ENCODE results near the gene CARD19. TPM values are rescaled to one million over a fixed set of nuclear protein-coding genes. Genes with fewer than 3 reads are reported as not detected.

The CARD19 gene
- total RNA-seq, 4 donors from 2014 or later, result 23.7 to 71.4 (median 40.9) TPM

DNA sequence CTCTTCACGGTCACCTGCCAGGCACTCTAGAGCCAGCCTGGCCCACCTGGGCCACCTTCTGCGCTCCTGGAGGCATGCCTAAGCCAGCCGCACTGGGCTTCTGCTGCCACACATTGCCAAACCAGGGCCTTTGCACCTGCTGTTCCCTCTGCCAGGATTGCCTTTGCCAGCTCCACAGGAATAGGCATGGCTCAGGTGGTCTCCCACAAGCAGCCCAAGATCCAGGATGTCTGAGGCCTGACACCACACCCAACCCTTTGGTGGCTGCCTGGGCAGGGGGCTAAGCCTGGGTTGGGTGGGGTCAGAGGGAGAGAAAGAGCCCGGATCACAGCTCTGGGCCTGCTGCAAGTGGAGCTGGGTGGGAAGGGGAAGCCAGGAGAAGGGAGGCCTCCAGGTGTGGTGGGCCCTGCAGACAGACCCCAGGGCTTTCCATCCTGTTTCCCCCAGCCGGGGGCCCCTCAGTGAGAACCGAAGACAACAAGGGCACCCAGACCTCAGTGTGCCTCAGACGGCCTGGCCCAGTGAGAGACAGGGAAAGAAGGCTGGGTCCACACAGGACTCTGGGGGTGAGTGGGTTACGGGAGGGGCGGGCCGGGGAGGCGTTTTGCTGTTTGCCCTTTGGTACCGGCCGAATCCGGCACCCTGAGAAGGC lies 38.2 kb upstream of the CARD19 start:
- Histone ChIP-seq H3K27me3 (no peaks in the 10 kb centered on the region), H3K36me3 (no peaks in the 10 kb centered on the region), H3K9me3 (no peaks in the 10 kb centered on the region), H3K27ac (peak overlapping the region; percentile 82 to 95), H3K4me3 (peak overlapping the region in 1 of 2 donors; percentile 62), H3K4me1 (peaks cover 6 to 24% of the 10 kb centered on the region in 2 donors)
- DNase-seq, result peak in 1 of 2 donors; percentile 40
- intact Hi-C loops (cut with DNase I; ENCODE audit: low total_unique reads), result no loop called here
- no peak for TF ChIP-seq POLR2A (IDR thresholded peaks at IDR 0.05)
- TF ChIP-seq, protein P1, sequence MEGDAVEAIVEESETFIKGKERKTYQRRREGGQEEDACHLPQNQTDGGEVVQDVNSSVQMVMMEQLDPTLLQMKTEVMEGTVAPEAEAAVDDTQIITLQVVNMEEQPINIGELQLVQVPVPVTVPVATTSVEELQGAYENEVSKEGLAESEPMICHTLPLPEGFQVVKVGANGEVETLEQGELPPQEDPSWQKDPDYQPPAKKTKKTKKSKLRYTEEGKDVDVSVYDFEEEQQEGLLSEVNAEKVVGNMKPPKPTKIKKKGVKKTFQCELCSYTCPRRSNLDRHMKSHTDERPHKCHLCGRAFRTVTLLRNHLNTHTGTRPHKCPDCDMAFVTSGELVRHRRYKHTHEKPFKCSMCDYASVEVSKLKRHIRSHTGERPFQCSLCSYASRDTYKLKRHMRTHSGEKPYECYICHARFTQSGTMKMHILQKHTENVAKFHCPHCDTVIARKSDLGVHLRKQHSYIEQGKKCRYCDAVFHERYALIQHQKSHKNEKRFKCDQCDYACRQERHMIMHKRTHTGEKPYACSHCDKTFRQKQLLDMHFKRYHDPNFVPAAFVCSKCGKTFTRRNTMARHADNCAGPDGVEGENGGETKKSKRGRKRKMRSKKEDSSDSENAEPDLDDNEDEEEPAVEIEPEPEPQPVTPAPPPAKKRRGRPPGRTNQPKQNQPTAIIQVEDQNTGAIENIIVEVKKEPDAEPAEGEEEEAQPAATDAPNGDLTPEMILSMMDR (IDR thresholded peaks at IDR 0.05), result no peak

GRCh38 chr9:93058355-93059010 lies 37.5 kb upstream of the CARD19 start, which contains the start of gene SUSD3:
SUSD3 (plus strand) TSS chr9:93058701; CDS start chr9:93058743, 42 bp downstream.
- no peaks in the 10 kb centered on the region for H3K27me3 ChIP-seq
- H3K36me3 ChIP-seq, result no peaks in the 10 kb centered on the region
- H3K27ac ChIP-seq, result peak within 1 kb of the TSS; percentile 82 to 95
- H3K4me3 ChIP-seq, result peak within 1 kb of the TSS; percentile 48 to 62
- DNase-seq, result peak; percentile 83 to 84
- no peaks in the 10 kb centered on the region for H3K9me3 ChIP-seq
- H3K4me1 ChIP-seq, result peaks cover 6 to 24% of the 10 kb centered on the region in 2 donors
- intact Hi-C loops (cut with DNase I; ENCODE audit: low total_unique reads), result no loop called here
- TF ChIP-seq POLR2A (IDR thresholded peaks at IDR 0.05), result peak in 1 of 2 donors; percentile 66
- TF ChIP-seq, protein P1 (IDR thresholded peaks at IDR 0.05), result no peak

- peaks cover 6 to 24% of the 10 kb centered on the region in 2 donors for H3K4me1 ChIP-seq
- intact Hi-C loops (cut with DNase I; ENCODE audit: low total_unique reads), result no loop called here
- no peaks in the 10 kb centered on the region for H3K27me3 ChIP-seq
- TF ChIP-seq, protein P1 (IDR thresholded peaks at IDR 0.05), result no peak
- TF ChIP-seq POLR2A (IDR thresholded peaks at IDR 0.05), result no peak
- no peaks in the 10 kb centered on the region for H3K9me3 ChIP-seq
- peak overlapping the region; percentile 48 to 62 for H3K4me3 ChIP-seq
- H3K36me3 ChIP-seq, result no peaks in the 10 kb centered on the region
- peak overlapping the region; percentile 82 to 95 for H3K27ac ChIP-seq
- DNase-seq, result peak in 1 of 2 donors; percentile 40
Observed at GRCh38 chr9:93059011-93059714, 36.9 kb upstream of the CARD19 start.

DNA sequence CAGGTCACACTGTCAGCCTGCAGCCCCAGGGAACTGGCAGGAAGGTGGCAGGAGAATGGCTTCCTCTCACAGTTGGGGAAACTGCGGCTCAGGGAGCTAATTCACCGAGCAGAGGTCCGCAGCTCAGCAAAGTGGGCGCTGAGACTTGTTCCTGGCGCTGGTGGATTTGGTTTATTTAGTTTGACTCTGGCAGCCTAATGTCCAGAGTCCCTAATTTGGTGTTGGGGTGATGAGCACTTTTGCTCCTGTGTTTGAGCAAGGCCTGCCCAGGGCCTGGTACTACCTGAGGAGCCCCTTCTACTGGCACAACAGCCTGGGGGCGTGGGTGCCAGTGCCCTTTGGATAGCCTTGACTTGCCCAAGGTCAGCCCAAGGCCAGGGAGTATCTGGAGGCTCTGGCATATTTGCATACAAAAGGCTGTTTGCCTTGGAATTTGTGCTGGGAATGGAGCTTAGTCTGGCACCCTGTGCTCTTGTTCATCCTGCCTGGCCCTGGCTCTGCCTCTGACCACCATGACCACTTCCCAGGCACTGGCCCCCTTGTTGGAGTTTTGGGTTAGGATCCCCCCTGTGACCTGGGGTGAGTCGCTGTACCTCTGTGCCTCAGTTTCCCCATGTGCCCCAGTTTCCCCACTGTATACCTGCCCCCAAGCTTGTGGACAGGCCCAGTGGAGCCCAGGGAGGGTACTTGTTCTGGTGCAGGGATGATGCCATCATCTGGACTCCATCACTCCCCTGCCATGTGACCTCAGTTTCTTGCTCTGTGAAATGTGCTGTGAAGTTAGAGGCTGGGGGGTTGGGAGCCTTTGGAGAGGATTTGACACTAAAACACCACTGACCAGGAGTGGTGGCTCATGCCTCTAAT lies 36.1 kb upstream of the CARD19 start:
- H3K27ac ChIP-seq, result peak overlapping the region; percentile 82 to 95
- intact Hi-C loops (cut with DNase I; ENCODE audit: low total_unique reads), result no loop called here
- peak overlapping the region; percentile 48 to 62 for H3K4me3 ChIP-seq
- H3K9me3 ChIP-seq, result no peaks in the 10 kb centered on the region
- H3K27me3 ChIP-seq, result no peaks in the 10 kb centered on the region
- peaks cover 6 to 24% of the 10 kb centered on the region in 2 donors for H3K4me1 ChIP-seq
- H3K36me3 ChIP-seq, result no peaks in the 10 kb centered on the region
- DNase-seq, result peak in 1 of 2 donors; percentile 36
- TF ChIP-seq, protein P1 (IDR thresholded peaks at IDR 0.05), result no peak
- no peak for TF ChIP-seq POLR2A (IDR thresholded peaks at IDR 0.05)
